AG04450 (cell line): ENCODE results near the gene CD248. TPM values are rescaled to one million over a fixed set of nuclear protein-coding genes. Genes with fewer than 3 reads are reported as not detected.

Experiments
- CTCF ChIA-PET: fragments of 300-600, 350-600 bp; formaldehyde crosslinking; extraction: SDS; loops from one replicate; lab custom pipeline; 2022; ENCODE audit warnings: antibody characterized with exemption, inconsistent platforms; lab: Charles Lee
- POLR2A ChIA-PET: fragments of 350-600 bp; formaldehyde crosslinking; extraction: SDS; loops from one replicate; lab custom pipeline; 2021; ENCODE audit warnings: antibody characterized with exemption, inconsistent platforms; lab: Yijun Ruan, JAX
- DNase-seq: peaks from one replicate; pipeline ENCODE4 v3.0.0-alpha.2; 2011; ENCODE audit warnings: low read depth, low spot score
- H3K27ac ChIP-seq: one replicate; pipeline ENCODE4 v1.5.1; 2012; ENCODE audit warnings: low read depth, low read length, control low read depth
- H3K27me3 ChIP-seq: one replicate; pipeline ENCODE4 v1.6.0; 2012; ENCODE audit warnings: low read length; ENCODE audit not compliant: control insufficient read depth, insufficient read depth
- H3K4me3 ChIP-seq: 2 replicates; pipeline ENCODE4 v1.5.1; 2011; ENCODE audit warnings: mild to moderate bottlenecking, low read depth, low read length, control low read depth
- H3K9me3 ChIP-seq: 2 replicates; pipeline ENCODE4 v1.5.1; 2012; ENCODE audit warnings: low read length; ENCODE audit not compliant: control insufficient read depth, insufficient read depth
- polyA plus RNA-seq: library from polyadenylated mRNA; depleted of rRNA; stranded (reverse); fragments of >200 nt; gene quantifications from 2 replicates; pipeline ENCODE4 v1.2.3, GENCODE V29; 2011
- TF ChIP-seq, protein P1 (sequence below): IDR thresholded peaks from 2 replicates; pipeline ENCODE4 v1.5.1; 2011; ENCODE audit warnings: low read depth, low read length, control low read depth, inconsistent platforms

The CD248 gene
- polyA plus RNA-seq, 1 experiment = 105 TPM

DNA sequence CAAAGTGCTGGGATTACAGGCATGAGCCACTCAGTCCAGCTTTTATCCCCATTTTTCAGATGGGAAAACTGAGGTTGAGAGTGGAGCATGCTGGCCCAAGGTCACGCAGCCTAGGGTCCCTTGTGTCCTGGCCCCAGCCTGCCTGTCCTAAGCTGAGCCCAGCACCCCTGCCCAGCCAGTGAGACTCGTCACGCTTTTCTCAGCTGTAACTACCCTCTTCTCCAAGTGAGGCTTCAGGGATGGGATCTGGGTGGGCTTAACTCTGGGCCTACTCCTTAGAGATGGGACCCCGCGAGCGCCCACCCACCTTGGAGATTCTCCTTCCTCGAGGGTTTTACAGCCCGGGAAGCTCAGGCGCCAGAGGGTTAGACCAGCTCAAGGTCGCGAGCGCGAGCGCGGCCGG, 25.5 kb downstream of the CD248 start:
- DNase-seq = no peak
- peaks cover 19% of the 10 kb centered on the region for H3K27me3 ChIP-seq
- no peak overlapping the region for H3K27ac ChIP-seq
- ChIA-PET CTCF (interaction anchor here (1.3 to 1.4 kb wide), 2 partner anchors 9 to 98 kb away, joined by 5 to 6 read pairs; no protein-coding TSS in a partner anchor), POLR2A (interaction anchor here (0.9 kb wide), 1 partner anchor 9 kb away, joined by 3 read pairs; no protein-coding TSS in a partner anchor)
- no peak overlapping the region for H3K4me3 ChIP-seq
- TF ChIP-seq, protein P1, sequence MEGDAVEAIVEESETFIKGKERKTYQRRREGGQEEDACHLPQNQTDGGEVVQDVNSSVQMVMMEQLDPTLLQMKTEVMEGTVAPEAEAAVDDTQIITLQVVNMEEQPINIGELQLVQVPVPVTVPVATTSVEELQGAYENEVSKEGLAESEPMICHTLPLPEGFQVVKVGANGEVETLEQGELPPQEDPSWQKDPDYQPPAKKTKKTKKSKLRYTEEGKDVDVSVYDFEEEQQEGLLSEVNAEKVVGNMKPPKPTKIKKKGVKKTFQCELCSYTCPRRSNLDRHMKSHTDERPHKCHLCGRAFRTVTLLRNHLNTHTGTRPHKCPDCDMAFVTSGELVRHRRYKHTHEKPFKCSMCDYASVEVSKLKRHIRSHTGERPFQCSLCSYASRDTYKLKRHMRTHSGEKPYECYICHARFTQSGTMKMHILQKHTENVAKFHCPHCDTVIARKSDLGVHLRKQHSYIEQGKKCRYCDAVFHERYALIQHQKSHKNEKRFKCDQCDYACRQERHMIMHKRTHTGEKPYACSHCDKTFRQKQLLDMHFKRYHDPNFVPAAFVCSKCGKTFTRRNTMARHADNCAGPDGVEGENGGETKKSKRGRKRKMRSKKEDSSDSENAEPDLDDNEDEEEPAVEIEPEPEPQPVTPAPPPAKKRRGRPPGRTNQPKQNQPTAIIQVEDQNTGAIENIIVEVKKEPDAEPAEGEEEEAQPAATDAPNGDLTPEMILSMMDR = no peak
- H3K9me3 ChIP-seq = no peaks in the 10 kb centered on the region; the same call in 1 of the 2 replicates

DNA sequence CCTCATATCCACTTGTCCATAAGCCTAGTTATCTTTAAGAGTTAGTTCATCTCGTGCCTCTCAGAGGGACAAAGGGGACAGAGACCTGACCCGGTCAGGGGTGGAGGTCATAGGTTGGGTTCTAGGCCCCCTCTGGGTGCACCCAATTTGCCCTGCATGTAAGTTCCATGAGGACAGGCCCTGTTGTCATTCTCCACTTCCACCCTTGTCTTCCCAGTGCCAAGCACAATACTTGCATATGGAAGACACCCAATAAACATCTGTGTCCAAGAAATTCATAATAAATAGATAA, 26.6 kb downstream of the CD248 start:
- Histone ChIP-seq H3K27me3 (peaks cover 19% of the 10 kb centered on the region), H3K27ac (no peak overlapping the region), H3K9me3 (no peaks in the 10 kb centered on the region; the same call in 1 of the 2 replicates), H3K4me3 (peak overlapping the region; percentile 75; the same call in 1 of the 2 replicates)
- no peak for DNase-seq
- POLR2A ChIA-PET = interaction anchor here (2.6 kb wide), 1 partner anchor 27 kb away, joined by 25 read pairs; the partner anchor contains the start of gene CD248
- TF ChIP-seq, protein P1 = no peak
- CTCF ChIA-PET = interaction anchor here (1.3 kb wide), 1 partner anchor 99 kb away, joined by 5 read pairs; no protein-coding TSS in a partner anchor

DNA sequence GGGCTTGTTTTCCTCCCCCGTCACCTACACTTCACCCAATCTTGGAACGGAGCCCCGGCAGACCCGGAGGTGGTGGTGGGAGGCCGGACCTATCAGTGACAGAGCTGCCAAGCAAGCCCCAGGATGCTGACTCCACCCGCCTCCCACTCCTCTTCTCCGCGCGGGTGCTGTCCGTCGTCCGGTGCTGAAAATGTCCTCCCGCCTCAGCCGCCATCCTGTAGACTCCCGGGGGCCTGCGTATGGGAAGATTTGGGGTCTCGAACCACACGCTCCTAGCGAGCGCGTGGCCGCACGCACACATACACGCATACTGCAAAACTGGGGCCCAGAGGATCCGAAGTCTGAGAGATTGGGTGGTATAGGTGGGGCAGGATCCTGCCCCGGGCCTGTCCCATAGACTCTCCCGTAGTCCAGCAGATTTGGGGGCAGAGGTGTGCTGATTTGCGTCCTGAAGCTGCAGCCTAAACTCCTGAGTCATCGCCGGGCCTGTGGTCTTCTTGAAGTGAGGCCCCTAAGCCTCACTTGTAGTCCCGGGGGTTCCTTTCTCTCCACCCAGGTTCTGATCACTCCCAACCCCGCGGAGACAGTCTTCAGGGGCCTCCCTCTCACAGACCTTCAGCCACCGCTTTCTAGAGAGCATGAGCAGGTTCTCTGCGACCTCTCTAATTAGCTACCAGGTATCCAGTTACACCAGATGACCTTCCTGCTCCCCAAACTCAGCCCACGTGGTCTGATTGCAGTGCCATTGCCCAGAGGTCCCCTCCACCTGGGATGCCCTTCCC, 27.1 kb downstream of the CD248 start:
- POLR2A ChIA-PET = interaction anchor here (0.6 to 2.6 kb wide), 23 partner anchors 8 to 1318 kb away, joined by 3 to 25 read pairs (median 3); partner anchors contain the start of genes BRMS1, CD248, MAJIN and MRPL11
- CTCF ChIA-PET = interaction anchor here (0.6 to 2.1 kb wide), 10 partner anchors 22 to 119 kb away, joined by 3 to 8 read pairs (median 4); partner anchors contain the start of gene RIN1
- TF ChIP-seq, protein P1 = no peak
- DNase-seq = peak; percentile 72
- H3K27ac ChIP-seq = peak overlapping the region; percentile 100
- H3K27me3 ChIP-seq = peaks cover 19% of the 10 kb centered on the region
- no peaks in the 10 kb centered on the region; the same call in 1 of the 2 replicates for H3K9me3 ChIP-seq
- H3K4me3 ChIP-seq = peak overlapping the region; percentile 75

DNA sequence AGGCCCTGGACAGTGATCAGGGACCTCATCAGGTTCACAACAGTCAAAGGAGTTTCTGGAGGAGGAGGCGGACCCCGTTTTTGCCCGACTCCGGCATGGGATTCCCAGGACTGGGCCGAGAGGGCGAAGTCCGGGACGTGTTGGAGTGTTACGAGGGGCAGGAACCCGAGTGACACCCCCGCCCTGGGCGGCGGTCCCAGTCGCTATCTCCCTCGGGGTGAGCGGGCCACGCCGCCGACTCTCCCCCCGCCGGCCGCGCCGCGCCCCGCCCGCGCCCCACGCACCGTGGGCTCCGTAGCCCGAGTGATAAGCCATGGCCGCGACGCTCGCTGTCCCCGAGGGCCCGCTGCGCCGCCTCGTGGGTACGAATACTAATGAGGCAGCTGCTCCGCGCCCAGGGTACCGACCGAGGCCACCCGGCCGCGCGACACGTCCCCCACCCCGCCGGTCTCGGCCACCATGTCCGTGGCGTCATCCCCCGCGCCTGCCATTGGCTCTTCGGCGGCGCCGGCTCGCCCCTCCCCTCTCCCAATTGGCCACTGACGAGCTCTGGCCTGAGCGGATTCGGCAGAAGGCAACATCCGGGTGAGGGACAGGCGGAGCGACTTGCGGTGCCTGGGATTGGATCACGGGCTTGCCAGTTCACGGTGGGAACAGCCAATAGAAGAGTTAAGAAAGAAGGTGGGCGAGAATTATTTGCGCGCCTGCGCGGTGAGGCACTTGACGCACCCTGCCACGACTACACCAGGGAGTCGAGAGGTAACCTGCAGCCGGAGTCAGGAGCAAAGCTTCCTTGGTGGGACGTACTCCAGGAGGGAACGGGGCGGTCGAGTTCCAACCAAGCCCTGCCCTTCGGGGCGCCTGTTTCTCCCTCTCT, 27.9 kb downstream of the CD248 start, which contains the start of gene YIF1A:
Gene YIF1A (minus strand): TSS at position 473 of the 877 bp plus-strand sequence. CDS start 158 bp downstream, at position 315.
- Histone ChIP-seq H3K27ac (peak within 1 kb of the TSS; percentile 100), H3K4me3 (peak within 1 kb of the TSS; percentile 84), H3K27me3 (peaks cover 19% of the 10 kb centered on the region), H3K9me3 (no peaks in the 10 kb centered on the region)
- peak; percentile 99 for DNase-seq
- TF ChIP-seq, protein P1 = no peak
- CTCF ChIA-PET = interaction anchor here (0.6 to 2.1 kb wide), 9 partner anchors 23 to 120 kb away, joined by 3 to 8 read pairs (median 4); partner anchors contain the start of gene RIN1
- POLR2A ChIA-PET = interaction anchor here (0.6 to 2.6 kb wide), 24 partner anchors 9 to 1317 kb away, joined by 3 to 25 read pairs (median 3); partner anchors contain the start of genes BRMS1, CD248, MAJIN and MRPL11
